DND-41 (cell line): ENCODE data around the gene TEDC2.

Experiments used
- EZH2 ChIP-seq: IDR thresholded peaks from 3 replicates; pipeline ENCODE4 v1.6.1; 2012; ENCODE audit warnings: borderline replicate concordance, low read depth, mild to moderate bottlenecking, moderate library complexity, low read length, inconsistent platforms; ENCODE audit not compliant: severe bottlenecking
- TF ChIP-seq, protein P1 (sequence below): IDR thresholded peaks from 2 replicates; pipeline ENCODE4 v1.5.1; 2012; ENCODE audit warnings: borderline replicate concordance, low read length, moderate library complexity, mild to moderate bottlenecking; ENCODE audit not compliant: poor library complexity, severe bottlenecking; ENCODE audit errors: extremely low read depth

DNA sequence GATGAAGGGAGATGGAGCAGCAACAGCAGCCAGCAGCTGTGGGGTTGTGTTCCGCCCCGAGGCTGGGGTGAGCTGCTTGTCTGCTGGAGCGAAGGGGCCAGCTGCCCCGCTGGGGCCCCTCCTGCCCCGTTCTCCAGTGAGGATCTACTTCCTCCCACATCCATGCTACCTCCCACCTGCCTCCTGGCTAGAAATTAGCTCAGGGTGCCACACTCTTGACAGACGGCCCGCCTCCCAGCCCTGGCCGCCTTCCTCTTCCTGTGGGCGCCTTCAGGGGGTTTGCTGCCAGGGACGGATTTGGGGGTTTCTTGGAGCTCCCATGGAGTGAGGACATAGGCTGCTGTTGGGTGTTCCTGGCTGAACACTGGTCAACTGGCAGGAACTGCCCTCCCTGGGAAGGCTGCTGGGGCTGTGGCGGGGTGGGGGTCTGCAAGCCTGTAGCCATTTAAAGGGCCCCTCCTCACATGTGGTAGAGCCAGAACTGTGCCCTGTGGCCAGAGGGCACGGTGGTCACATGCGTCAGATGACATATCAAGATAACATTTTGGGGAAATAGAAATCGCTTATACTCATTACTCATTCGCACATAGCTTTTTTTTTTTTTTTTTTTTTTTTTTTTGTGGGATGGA, 28.1 kb downstream of the TEDC2 start:
- TF ChIP-seq, protein P1, sequence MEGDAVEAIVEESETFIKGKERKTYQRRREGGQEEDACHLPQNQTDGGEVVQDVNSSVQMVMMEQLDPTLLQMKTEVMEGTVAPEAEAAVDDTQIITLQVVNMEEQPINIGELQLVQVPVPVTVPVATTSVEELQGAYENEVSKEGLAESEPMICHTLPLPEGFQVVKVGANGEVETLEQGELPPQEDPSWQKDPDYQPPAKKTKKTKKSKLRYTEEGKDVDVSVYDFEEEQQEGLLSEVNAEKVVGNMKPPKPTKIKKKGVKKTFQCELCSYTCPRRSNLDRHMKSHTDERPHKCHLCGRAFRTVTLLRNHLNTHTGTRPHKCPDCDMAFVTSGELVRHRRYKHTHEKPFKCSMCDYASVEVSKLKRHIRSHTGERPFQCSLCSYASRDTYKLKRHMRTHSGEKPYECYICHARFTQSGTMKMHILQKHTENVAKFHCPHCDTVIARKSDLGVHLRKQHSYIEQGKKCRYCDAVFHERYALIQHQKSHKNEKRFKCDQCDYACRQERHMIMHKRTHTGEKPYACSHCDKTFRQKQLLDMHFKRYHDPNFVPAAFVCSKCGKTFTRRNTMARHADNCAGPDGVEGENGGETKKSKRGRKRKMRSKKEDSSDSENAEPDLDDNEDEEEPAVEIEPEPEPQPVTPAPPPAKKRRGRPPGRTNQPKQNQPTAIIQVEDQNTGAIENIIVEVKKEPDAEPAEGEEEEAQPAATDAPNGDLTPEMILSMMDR = no peak
- TF ChIP-seq EZH2 = no peak
